Brain microvascular endothelial cell (primary cell): Measurements from ENCODE around the gene NBPF1.
A peak's percentile ranks its signal among the peaks of the same experiment; 100 is the strongest.

Experiments used
- DNase-seq: peaks from one replicate; pipeline ENCODE4 v3.0.0-alpha.2; 2020
- H3K27ac ChIP-seq: fragments of 250-450 bp; sonication (Bioruptor Pico); 2 replicates; pipeline ENCODE4 v1.5.1; 2020; ENCODE audit warnings: mild to moderate bottlenecking, moderate library complexity
- H3K27me3 ChIP-seq: fragments of 250-450 bp; sonication (Bioruptor Pico); replicated peaks from 2 replicates; pipeline ENCODE4 v1.5.1; 2020; ENCODE audit warnings: mild to moderate bottlenecking
- H3K36me3 ChIP-seq: fragments of 250-450 bp; sonication (Bioruptor Pico); replicated peaks from 2 replicates; pipeline ENCODE4 v1.5.1; 2020; ENCODE audit warnings: mild to moderate bottlenecking
- H3K4me3 ChIP-seq: 2 replicates; pipeline ENCODE4 v1.5.1; 2011; ENCODE audit warnings: low read depth, mild to moderate bottlenecking, control low read depth, low read length, moderate library complexity
- in situ Hi-C: cut with HindIII; loops from 2 replicates; pipeline ENCODE4 v1.10.0; 2017; ENCODE audit warnings: low sequenced_read_pairs, low pct_ligation_motif_present
- TF ChIP-seq, protein P1 (sequence below): IDR thresholded peaks from 2 replicates; pipeline ENCODE4 v1.5.1; 2011; ENCODE audit warnings: low read depth, mild to moderate bottlenecking, moderate library complexity, low read length, control low read depth, inconsistent platforms; ENCODE audit errors: missing control alignments

NBPF1 gene

DNA sequence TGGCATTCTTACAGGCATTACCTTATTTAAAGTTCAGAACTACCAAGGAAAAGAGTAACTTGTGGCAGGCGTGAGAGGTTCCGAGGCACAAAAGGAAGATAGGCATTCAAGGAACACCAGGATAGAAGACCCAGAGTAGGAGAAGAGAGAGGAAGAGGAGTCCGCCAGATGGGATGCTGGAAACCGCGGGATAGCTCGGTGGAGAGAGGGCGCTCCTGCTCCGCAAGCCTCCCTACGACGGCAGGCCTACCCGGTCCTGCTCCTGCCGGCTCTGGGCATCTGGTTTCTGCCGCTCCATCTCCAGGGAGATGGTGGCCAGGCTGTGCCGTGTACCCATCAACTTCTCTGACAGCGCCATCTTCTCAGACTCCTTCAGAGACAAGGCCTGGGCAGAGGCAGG is 5.4 kb upstream of the NBPF1 start:
- Histone ChIP-seq H3K27ac (no peak overlapping the region), H3K4me3 (no peak overlapping the region), H3K36me3 (peaks cover 10% of the 10 kb centered on the region), H3K27me3 (no peaks in the 10 kb centered on the region)
- in situ Hi-C loops: no loop called here
- no peak for DNase-seq
- TF ChIP-seq, protein P1, sequence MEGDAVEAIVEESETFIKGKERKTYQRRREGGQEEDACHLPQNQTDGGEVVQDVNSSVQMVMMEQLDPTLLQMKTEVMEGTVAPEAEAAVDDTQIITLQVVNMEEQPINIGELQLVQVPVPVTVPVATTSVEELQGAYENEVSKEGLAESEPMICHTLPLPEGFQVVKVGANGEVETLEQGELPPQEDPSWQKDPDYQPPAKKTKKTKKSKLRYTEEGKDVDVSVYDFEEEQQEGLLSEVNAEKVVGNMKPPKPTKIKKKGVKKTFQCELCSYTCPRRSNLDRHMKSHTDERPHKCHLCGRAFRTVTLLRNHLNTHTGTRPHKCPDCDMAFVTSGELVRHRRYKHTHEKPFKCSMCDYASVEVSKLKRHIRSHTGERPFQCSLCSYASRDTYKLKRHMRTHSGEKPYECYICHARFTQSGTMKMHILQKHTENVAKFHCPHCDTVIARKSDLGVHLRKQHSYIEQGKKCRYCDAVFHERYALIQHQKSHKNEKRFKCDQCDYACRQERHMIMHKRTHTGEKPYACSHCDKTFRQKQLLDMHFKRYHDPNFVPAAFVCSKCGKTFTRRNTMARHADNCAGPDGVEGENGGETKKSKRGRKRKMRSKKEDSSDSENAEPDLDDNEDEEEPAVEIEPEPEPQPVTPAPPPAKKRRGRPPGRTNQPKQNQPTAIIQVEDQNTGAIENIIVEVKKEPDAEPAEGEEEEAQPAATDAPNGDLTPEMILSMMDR: peak; percentile 3

DNA sequence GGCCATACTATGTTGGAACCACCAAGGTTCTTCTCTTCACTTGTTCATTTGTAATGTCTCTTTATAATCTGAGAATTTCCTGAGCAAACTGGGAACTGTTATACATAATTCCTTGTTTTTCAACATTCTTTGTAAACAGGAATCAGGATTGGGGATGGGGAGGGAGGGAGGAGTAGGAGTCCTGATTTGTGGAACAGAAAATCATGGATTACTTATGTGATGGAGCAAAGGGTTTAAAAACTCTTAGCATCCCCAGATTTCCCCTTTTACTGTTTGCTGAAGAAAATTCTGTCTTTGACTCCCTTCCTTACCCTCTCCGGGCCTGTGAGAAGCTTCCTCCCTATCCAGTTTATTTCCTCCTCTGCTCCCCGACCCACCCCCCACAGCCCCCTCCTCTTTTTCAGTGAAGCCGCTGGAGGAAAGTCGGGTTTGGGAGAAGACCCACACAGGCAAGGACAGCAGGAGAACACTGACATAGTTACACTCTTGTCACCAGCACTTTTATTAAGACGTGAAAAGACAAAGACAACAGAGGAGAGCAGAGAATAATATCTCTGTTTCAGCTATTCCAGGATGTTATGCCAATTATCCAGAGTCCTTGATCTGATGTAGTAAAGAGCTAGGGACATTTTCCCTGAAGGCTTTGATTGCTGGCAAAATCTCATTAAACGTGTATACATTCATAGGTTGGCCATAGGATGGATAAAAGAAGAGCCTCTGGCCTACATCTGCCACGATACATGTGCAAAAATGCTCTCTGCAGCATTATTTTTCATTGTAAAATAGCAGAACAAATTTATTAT is 4.6 kb upstream of the NBPF1 start:
- H3K4me3 ChIP-seq: no peak overlapping the region
- peaks cover 10% of the 10 kb centered on the region for H3K36me3 ChIP-seq
- H3K27ac ChIP-seq: no peak overlapping the region
- in situ Hi-C loops: no loop called here
- TF ChIP-seq, protein P1: no peak
- DNase-seq: no peak
- no peaks in the 10 kb centered on the region for H3K27me3 ChIP-seq

DNA sequence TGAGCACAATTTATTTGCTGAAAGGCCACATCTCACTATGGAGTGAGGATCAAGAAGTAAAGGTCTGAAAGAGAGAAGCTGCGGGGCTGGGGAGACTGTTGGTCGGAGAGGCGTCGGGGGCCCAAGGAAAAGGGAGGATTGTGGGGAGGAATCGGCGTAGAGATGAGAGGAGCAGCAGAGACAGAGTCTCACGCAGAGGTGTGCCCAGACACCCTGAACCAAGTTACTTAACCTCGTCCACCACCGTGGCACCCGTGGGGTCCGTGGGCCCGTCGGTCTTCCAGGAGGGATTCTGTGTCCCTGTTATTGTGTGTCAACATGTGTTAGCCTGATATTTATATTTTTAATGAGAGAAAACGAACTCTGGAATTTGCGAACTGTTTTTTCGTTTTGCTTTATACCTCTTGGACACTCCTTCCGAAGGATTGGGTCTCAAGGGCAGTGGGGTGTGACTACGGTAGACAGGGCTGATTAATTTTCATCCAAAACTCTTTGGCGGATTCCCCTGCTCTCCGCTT is 3.8 kb upstream of the NBPF1 start:
- TF ChIP-seq, protein P1: no peak
- in situ Hi-C loops: no loop called here
- no peak overlapping the region for H3K27ac ChIP-seq
- H3K27me3 ChIP-seq: no peaks in the 10 kb centered on the region
- peaks cover 6% of the 10 kb centered on the region for H3K36me3 ChIP-seq
- no peak for DNase-seq
- no peak overlapping the region for H3K4me3 ChIP-seq

DNA sequence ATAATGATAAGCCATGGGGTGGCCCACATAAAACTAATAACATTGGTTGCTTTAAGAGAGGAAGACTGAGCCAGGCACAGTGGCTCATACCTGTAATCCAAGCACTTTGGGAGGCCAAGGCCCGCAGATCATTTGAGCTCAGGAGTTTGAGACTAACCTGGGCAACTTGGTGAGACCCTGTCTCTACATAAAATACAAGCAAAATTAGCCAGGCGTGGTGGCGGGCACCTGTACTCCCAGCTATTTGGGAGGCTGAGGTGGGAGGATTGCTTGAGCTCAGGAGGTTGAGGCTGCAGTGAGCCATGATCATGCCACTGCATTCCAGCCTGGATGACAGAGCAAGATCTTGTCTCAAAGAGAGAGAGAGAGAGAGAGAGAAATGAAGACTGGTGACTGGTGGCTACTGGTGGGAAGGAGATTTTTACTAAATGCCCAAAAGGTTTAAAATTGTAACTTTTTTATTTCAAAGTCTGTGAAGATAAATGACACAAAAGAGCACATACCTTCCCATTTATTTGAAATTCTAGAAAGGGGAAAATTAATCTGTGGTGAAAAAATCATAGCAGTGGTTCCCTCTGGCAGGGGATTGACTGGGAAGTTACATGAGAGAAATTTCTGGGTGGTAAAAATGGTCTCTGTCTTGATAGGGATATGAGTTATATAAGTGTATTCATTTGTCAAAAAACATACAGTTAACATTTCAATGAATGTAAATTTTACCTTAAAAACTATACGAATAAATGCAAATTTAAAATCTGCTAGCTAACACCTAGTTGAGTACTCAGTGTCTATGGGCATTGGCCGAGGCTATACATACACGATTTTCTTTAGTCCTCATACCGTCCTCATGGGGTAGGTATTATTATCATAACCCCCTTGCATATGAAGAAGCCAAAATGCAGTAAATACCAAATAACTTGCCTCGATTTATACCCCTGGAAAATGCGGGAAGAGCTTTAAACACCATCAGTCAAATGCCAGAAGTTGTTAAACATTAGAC is 2.2 kb upstream of the NBPF1 start:
- Histone ChIP-seq H3K4me3 (no peak overlapping the region), H3K27me3 (no peaks in the 10 kb centered on the region), H3K36me3 (peaks cover 6% of the 10 kb centered on the region), H3K27ac (no peak overlapping the region)
- in situ Hi-C loops: no loop called here
- DNase-seq: no peak
- TF ChIP-seq, protein P1: no peak

DNA sequence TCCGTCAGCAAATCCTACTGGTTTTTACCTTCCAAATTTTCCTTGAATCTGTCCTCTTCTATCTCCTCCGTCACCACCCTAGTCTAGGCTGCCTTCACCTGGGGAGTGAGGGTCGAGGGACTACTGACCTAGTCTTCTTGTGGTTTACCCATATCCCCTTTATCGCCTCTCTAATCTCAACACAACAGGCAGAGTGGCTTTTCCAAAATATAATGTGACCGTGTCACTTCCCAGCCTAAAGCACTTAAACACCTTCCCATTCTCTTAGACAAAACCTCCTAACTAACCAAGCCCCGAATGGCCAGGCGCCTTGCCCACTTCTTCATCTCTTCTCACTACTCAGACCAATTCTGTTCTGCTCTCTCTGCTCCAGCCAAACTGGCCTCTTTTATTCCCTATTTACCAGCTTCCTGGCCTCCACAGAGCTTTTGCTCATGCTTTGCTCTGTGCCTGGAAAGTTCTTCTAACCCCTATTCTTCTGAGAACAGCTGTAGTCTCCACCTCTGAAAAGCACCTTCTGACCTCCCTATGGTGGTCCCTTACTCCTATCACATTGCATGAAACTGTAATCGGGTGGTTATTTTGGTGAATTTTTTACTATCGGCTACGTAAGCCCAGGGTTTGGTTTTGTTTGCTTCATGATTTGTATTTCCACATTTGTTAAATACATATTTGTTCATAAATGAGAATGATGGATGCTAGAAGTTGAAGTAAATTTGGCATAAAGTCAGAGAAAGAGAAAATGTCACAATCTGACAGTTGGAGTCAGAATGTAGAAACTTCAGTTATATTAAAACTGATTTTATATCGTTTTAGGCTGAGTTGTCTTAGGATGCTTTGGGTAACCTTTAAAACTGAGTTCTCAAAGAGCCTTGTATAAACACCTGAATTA is 1.2 kb upstream of the NBPF1 start:
- H3K36me3 ChIP-seq: peaks cover 6% of the 10 kb centered on the region
- TF ChIP-seq, protein P1: no peak
- H3K4me3 ChIP-seq: no peak overlapping the region
- DNase-seq: no peak
- in situ Hi-C loops: no loop called here
- H3K27me3 ChIP-seq: no peaks in the 10 kb centered on the region
- no peak overlapping the region for H3K27ac ChIP-seq
